ENCODE data around the gene KLK15.

DNA sequence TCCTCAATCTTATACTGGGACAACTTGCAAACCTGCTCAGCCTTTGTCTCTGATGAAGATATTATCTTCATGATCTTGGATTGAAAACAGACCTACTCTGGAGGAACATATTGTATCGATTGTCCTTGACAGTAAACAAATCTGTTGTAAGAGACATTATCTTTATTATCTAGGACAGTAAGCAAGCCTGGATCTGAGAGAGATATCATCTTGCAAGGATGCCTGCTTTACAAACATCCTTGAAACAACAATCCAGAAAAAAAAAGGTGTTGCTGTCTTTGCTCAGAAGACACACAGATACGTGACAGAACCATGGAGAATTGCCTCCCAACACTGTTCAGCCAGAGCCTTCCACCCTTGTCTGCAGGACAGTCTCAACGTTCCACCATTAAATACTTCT lies 17.4 kb upstream of the KLK15 start:
- TF ChIP-seq, protein P1, sequence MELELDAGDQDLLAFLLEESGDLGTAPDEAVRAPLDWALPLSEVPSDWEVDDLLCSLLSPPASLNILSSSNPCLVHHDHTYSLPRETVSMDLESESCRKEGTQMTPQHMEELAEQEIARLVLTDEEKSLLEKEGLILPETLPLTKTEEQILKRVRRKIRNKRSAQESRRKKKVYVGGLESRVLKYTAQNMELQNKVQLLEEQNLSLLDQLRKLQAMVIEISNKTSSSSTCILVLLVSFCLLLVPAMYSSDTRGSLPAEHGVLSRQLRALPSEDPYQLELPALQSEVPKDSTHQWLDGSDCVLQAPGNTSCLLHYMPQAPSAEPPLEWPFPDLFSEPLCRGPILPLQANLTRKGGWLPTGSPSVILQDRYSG (CRISPR knock-in tag; IDR thresholded peaks at IDR 0.05) = no peak
- no peak for TF ChIP-seq MTF1 (CRISPR knock-in tag; IDR thresholded peaks at IDR 0.05)
- no peak for TF ChIP-seq TARDBP (CRISPR knock-in tag; IDR thresholded peaks at IDR 0.05)
